Stimulated activated naive CD8-positive, alpha-beta T cell treated with anti-CD3 and anti-CD28 coated beads, Interleukin-15, amount 100 ng/mL, for 72 hours (primary cell): ENCODE data around the gene SLC50A1.

Source experiments
- ATAC-seq: fragments of 150-1000 bp; cut with Tn5 transposase; 2 replicates; pipeline ENCODE4 v1.10.0; 2021; ENCODE audit warnings: mild to moderate bottlenecking, moderate library complexity
- DNase-seq, 2 donors: peaks; one replicate each; pipeline ENCODE4 v3.0.0; 2021 to 2022
- H3K27ac Mint-ChIP-seq, 2 donors: one replicate each; pipeline ENCODE4 v1.8.0; 2022; ENCODE audit warnings: mild to moderate bottlenecking in 2 of 2, mixed read lengths in 2 of 2, moderate library complexity in 2 of 2
- H3K27me3 Mint-ChIP-seq: one replicate; pipeline ENCODE4 v1.8.0; 2022; ENCODE audit warnings: mixed read lengths
- H3K4me1 Mint-ChIP-seq: one replicate; pipeline ENCODE4 v1.8.0; 2022; ENCODE audit warnings: mild to moderate bottlenecking, mixed read lengths
- H3K4me3 Mint-ChIP-seq, 2 donors: one replicate each; pipeline ENCODE4 v1.8.0; 2022; ENCODE audit warnings: mild to moderate bottlenecking in 2 of 2, mixed read lengths in 2 of 2, moderate library complexity in 1 of 2
- H3K9me3 Mint-ChIP-seq, 2 donors: one replicate each; pipeline ENCODE4 v1.8.0; 2022; ENCODE audit warnings: mixed read lengths in 2 of 2

Gene SLC50A1

GRCh38 chr1:155135415-155136028, at the start of gene SLC50A1:
SLC50A1 (plus strand) TSS chr1:155135852; CDS start chr1:155135912, 60 bp downstream.
- peak within 1 kb of the TSS; percentile 97 to 98 for H3K27ac Mint-ChIP-seq
- peak within 1 kb of the TSS; percentile 92 to 98 for H3K4me3 Mint-ChIP-seq
- peaks cover 36% of the 10 kb centered on the region for H3K4me1 Mint-ChIP-seq
- H3K9me3 Mint-ChIP-seq, result no peaks in the 10 kb centered on the region
- peak; percentile 85 for ATAC-seq
- H3K27me3 Mint-ChIP-seq, result no peaks in the 10 kb centered on the region
- peak; percentile 93 to 95 for DNase-seq

- Mint-ChIP-seq H3K4me3 (peak overlapping the region; percentile 88 to 98), H3K27me3 (peaks cover 33% of the 10 kb centered on the region), H3K27ac (peak overlapping the region in 1 of 2 donors; percentile 74), H3K4me1 (peaks cover 60% of the 10 kb centered on the region), H3K9me3 (no peaks in the 10 kb centered on the region)
- DNase-seq, result peak; percentile 84 to 91
- ATAC-seq, result peak; percentile 25
Measured at GRCh38 chr1:155086128-155086741, 49.4 kb upstream of the SLC50A1 start.

GRCh38 chr1:155086856-155087535, 48.7 kb upstream of the SLC50A1 start:
- ATAC-seq (no peak), DNase-seq (no peak)
- Mint-ChIP-seq H3K27ac (no peak overlapping the region), H3K4me1 (peaks cover 60% of the 10 kb centered on the region), H3K4me3 (no peak overlapping the region), H3K9me3 (no peaks in the 10 kb centered on the region), H3K27me3 (peaks cover 25% of the 10 kb centered on the region)

GRCh38 chr1:155091071-155092051, 44.3 kb upstream of the SLC50A1 start:
- peak; percentile 78 to 80 for DNase-seq
- no peaks in the 10 kb centered on the region for H3K9me3 Mint-ChIP-seq
- H3K4me3 Mint-ChIP-seq, result peak overlapping the region in 1 of 2 donors; percentile 35
- H3K4me1 Mint-ChIP-seq, result peaks cover 28% of the 10 kb centered on the region
- ATAC-seq, result peak; percentile 76
- peak overlapping the region in 1 of 2 donors; percentile 25 for H3K27ac Mint-ChIP-seq
- H3K27me3 Mint-ChIP-seq, result peaks cover 14% of the 10 kb centered on the region

GRCh38 chr1:155092131-155092530, 43.5 kb upstream of the SLC50A1 start:
- Mint-ChIP-seq H3K27ac (no peak overlapping the region), H3K27me3 (peaks cover 14% of the 10 kb centered on the region), H3K4me3 (no peak overlapping the region), H3K4me1 (peaks cover 25% of the 10 kb centered on the region), H3K9me3 (no peaks in the 10 kb centered on the region)
- no peak for DNase-seq
- no peak for ATAC-seq

- Mint-ChIP-seq H3K9me3 (no peaks in the 10 kb centered on the region), H3K27me3 (peaks cover 14% of the 10 kb centered on the region), H3K4me1 (peaks cover 20% of the 10 kb centered on the region), H3K27ac (no peak overlapping the region), H3K4me3 (no peak overlapping the region)
- ATAC-seq, result no peak
- no peak for DNase-seq
Measured at GRCh38 chr1:155092641-155093040, 43.0 kb upstream of the SLC50A1 start.

- DNase-seq (no peak), ATAC-seq (peak; percentile 61)
- no peaks in the 10 kb centered on the region for H3K9me3 Mint-ChIP-seq
- peaks cover 14% of the 10 kb centered on the region for H3K27me3 Mint-ChIP-seq
- no peak overlapping the region for H3K27ac Mint-ChIP-seq
- no peak overlapping the region for H3K4me3 Mint-ChIP-seq
- H3K4me1 Mint-ChIP-seq, result peaks cover 20% of the 10 kb centered on the region
Measured at GRCh38 chr1:155093911-155094621, 41.6 kb upstream of the SLC50A1 start.

- Mint-ChIP-seq H3K27me3 (peaks cover 14% of the 10 kb centered on the region), H3K4me1 (peaks cover 20% of the 10 kb centered on the region), H3K27ac (no peak overlapping the region), H3K4me3 (no peak overlapping the region), H3K9me3 (no peaks in the 10 kb centered on the region)
- DNase-seq (no peak), ATAC-seq (no peak)
Measured at GRCh38 chr1:155094622-155094948, 41.1 kb upstream of the SLC50A1 start.

- Mint-ChIP-seq H3K27me3 (peaks cover 14% of the 10 kb centered on the region), H3K4me3 (no peak overlapping the region), H3K9me3 (no peaks in the 10 kb centered on the region), H3K4me1 (peaks cover 1% of the 10 kb centered on the region), H3K27ac (peak overlapping the region in 1 of 2 donors; percentile 83)
- no peak for ATAC-seq
- no peak for DNase-seq
Measured at GRCh38 chr1:155099331-155099730, 36.3 kb upstream of the SLC50A1 start.

- no peak for ATAC-seq
- Mint-ChIP-seq H3K9me3 (no peaks in the 10 kb centered on the region), H3K4me1 (no peaks in the 10 kb centered on the region), H3K27ac (no peak overlapping the region), H3K4me3 (no peak overlapping the region), H3K27me3 (no peaks in the 10 kb centered on the region)
- DNase-seq, result no peak
Measured at GRCh38 chr1:155103325-155103724, 32.3 kb upstream of the SLC50A1 start.

- no peak for DNase-seq
- Mint-ChIP-seq H3K9me3 (no peaks in the 10 kb centered on the region), H3K4me3 (no peak overlapping the region), H3K27ac (no peak overlapping the region), H3K4me1 (no peaks in the 10 kb centered on the region), H3K27me3 (no peaks in the 10 kb centered on the region)
- no peak for ATAC-seq
Measured at GRCh38 chr1:155104605-155105534, 30.8 kb upstream of the SLC50A1 start.

- Mint-ChIP-seq H3K9me3 (no peaks in the 10 kb centered on the region), H3K27ac (no peak overlapping the region), H3K27me3 (no peaks in the 10 kb centered on the region), H3K4me1 (no peaks in the 10 kb centered on the region), H3K4me3 (no peak overlapping the region)
- ATAC-seq (no peak), DNase-seq (no peak)
Measured at GRCh38 chr1:155105604-155106011, 30.0 kb upstream of the SLC50A1 start.

GRCh38 chr1:155106862-155107261, 28.8 kb upstream of the SLC50A1 start:
- ATAC-seq, result no peak
- no peaks in the 10 kb centered on the region for H3K4me1 Mint-ChIP-seq
- H3K27me3 Mint-ChIP-seq, result no peaks in the 10 kb centered on the region
- H3K27ac Mint-ChIP-seq, result no peak overlapping the region
- H3K9me3 Mint-ChIP-seq, result no peaks in the 10 kb centered on the region
- no peak overlapping the region for H3K4me3 Mint-ChIP-seq
- DNase-seq, result no peak
